GM21529 (cell line): ENCODE data around the gene ZFAND4.
"Not testable (repeated sequence)": the region's sequence is repeated elsewhere in the genome, so short reads cannot be mapped to it uniquely, and the experiment has no call there.

Source experiments
- ATAC-seq: cut with Tn5 transposase; IDR thresholded peaks from one replicate; pipeline ENCODE4 v1.9.1; 2021; ENCODE audit not compliant: unreplicated experiment

Gene ZFAND4

GRCh38 chr10:45592432-45592831 is 80.1 kb downstream of the ZFAND4 start:
- ATAC-seq, result no peak

GRCh38 chr10:45591280-45591679 is 81.3 kb downstream of the ZFAND4 start:
- no peak for ATAC-seq

- ATAC-seq, result no peak
These were observed 82.7 kb downstream of the ZFAND4 start for GRCh38 chr10:45589868-45590267.

- no peak for ATAC-seq
These were observed 83.6 kb downstream of the ZFAND4 start for GRCh38 chr10:45589009-45589408.

- ATAC-seq, result no peak
These were observed 86.3 kb downstream of the ZFAND4 start for GRCh38 chr10:45586028-45586824.

GRCh38 chr10:45585131-45585530 is 87.4 kb downstream of the ZFAND4 start:
- ATAC-seq, result no peak

DNA sequence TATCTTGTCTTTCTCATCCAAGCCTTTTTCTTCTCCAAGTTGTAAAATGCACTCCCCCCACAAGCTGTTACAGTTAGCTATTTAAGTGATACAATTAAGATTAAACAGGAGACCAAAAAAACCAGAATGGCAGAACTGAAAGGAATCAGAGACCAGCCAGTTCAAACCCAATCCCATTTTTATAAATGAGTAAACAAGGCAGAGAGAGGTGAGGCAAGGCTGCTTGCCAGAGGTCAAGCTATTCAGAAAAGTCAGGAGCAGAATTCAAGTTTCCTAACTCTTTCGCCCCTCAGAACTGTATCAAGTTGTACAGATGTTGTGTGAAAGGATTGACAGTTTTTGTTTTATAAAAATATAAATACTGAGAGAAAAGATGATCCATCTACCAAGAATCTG is 90.2 kb downstream of the ZFAND4 start:
- ATAC-seq, result no peak

DNA sequence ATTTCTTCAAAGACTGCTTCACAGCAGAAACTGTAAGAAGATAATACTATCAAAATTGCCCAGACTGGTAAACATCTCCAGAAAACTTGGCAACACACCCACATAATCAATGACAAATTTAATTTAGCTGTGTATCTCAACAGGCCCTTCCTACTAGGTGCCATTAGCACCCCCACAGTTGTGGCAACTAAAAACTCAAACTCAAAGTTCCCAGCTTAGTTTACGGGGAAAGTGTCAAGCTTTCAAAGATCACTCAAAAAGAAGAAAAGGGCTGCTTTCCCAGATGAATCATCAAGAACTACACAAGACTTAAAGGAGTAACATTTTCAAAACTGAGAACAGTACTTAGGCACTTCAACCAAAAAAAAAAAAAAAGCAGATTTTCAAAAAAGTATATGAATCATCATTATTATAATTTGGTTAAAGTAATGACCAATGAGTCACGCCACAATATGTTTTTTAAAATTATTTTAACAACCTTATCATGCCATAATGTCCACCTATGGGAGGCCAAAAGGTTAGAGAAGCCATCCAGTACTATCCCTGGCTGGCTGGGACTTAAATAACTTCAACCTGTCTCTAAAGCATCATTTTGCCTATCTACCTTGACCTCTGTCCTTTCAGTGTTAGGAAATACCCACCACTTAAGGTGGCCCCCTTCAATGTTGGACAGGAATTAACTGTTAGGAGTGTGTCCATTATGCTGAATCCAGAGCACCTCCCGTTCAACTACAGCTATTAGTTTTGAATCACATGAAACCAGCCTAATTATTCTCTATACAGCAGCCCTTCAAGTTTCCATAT is 90.8 kb downstream of the ZFAND4 start:
- no peak for ATAC-seq

DNA sequence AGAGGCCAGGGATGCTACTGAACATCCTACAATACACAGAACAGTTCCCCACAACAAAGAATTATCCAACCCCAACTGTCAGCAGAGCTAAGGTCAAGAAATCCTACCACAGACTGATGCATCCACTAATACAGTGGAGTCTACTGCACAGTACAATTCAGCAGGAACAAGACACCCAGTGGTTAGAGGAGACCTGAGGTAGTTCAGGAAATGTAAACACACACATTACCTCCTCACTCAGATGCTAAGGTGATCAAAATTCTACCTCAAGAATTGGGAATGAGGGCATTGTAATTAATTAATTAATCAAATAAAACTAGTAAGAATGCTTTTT is 91.4 kb downstream of the ZFAND4 start:
- peak; percentile 42 for ATAC-seq

GRCh38 chr10:45580371-45581215 is 92.0 kb downstream of the ZFAND4 start:
- ATAC-seq, result peak; percentile 68

DNA sequence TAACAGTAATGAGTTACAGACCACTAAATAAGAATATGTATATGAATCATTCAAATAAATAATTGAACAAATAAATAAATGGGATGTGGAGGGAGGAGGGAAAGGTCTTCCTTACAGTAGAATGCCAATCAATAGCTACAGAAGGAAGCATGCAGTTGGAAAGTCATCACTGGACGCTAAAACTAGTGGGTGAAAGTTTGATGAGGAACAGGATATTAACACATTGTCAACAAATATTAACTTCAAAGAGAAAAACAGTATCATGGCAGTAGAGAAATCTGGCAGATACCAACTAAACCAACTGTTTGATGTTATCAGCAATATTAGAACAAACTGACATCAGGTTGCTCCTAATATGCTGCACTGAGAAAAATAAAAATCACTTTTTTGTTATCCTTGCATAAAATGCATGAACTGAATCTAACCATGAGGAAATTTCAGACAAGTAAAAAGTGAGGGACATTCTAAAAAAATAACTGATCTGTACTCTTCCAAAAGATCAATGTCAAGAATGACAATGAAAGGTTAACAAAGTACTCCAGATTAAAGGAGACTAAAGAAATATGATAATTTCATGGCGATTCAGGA is 94.1 kb downstream of the ZFAND4 start:
- no peak for ATAC-seq

GRCh38 chr10:45575966-45576597 is 96.5 kb downstream of the ZFAND4 start:
- ATAC-seq, result no peak

DNA sequence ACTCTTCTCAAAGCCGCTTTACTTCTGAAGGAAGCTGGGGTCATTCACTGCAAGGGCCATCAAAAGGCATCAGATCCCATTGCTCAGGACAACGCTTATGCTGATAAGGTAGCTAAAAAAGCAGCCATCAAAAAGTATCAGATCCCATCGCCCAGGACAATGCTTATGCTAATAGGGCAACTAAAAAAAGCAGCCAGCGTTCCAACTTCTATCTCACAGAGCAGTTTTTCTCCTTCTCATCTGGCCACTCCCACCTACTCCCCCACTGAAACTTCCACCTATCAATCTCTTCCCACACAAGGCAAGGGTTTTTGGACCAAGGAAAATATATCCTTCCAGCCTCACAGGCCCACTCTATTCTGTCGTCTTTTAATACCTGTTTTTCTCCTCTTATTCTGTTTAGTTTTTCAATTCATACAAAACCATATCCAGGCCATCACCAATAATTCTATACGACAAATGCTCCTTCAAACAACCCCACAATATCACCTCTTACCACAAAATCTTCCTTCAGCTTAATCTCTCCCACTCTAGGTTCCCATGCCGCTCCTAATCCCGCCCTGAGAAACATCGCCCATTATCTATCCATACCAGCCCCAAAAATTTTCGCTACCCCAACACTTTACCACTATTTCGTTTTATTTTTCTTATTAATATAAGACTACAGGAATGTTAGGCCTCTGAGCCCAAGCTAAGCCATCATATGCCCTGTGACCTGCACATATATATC is 97.4 kb downstream of the ZFAND4 start:
- not testable (repeated sequence) for ATAC-seq

DNA sequence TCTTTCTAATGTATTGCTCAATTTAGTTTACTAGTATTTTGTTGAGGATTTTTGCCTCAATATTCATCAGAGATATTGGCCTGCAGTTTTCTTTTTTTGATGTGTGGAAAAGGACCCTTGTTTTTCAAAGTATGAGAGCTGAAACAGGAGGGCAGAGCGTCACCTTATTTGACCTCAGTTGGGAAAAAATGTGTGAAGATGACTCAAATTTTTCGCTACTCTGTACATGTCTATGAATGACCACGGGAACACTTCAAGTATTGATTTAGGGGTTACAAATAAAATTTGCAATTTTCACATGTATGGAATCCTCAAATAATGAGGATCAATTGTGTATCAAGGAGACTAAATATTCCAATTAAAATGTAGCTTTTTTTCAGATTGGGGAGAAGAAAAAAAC is 103.1 kb downstream of the ZFAND4 start:
- ATAC-seq, result no peak

GRCh38 chr10:45566415-45566814 is 106.2 kb downstream of the ZFAND4 start:
- ATAC-seq, result no peak
